Endothelial cell of umbilical vein (primary cell): ENCODE data around the gene ZNF544. TPM values are rescaled to one million over a fixed set of nuclear protein-coding genes. Genes with fewer than 3 reads are reported as not detected.

Experiments
- BruUV-seq: library from RNA; stranded (reverse); fragments of 400-500 nt; replicated peaks from 2 replicates; lab custom pipeline; 2021; lab: Mats Ljungman, UMichigan
- CTCF ChIA-PET: fragments of 300-600, 350-600 bp; sonication (Branson Sonifier 250); formaldehyde crosslinking; loops from one replicate; lab custom pipeline; 2021; ENCODE audit warnings: antibody characterized with exemption, inconsistent platforms; lab: Charles Lee
- POLR2A ChIA-PET: fragments of 300-600, 350-600 bp; sonication (Branson Sonifier 250); formaldehyde crosslinking; loops from one replicate; lab custom pipeline; 2021; ENCODE audit warnings: antibody characterized with exemption, inconsistent platforms; lab: Charles Lee
- DNase-seq: peaks from one replicate; pipeline ENCODE4 v3.0.0-alpha.2; 2011; ENCODE audit warnings: low read depth, low spot score
- FAIRE-seq: peaks from 2 replicates; lab custom pipeline; 2011; peaks lifted over from hg19 to GRCh38; lab: Jason Lieb, UNC
- H2AFZ ChIP-seq: 2 replicates; pipeline ENCODE4 v1.6.0; 2012; ENCODE audit warnings: low read depth, low read length, control low read depth, inconsistent platforms
- H3K27ac ChIP-seq: 2 replicates; pipeline ENCODE4 v1.5.1; 2011; ENCODE audit warnings: low read depth, mild to moderate bottlenecking, control low read depth, low read length, moderate library complexity; ENCODE audit not compliant: insufficient read depth
- H3K27me3 ChIP-seq, 2 experiments: 2 replicates each; pipeline versions ENCODE4 v1.6.0 to v1.6.1; 2011; ENCODE audit warnings: low read length in 2 of 2, mixed read lengths in 1 of 2; ENCODE audit not compliant: control insufficient read depth in 2 of 2, insufficient read depth in 2 of 2
- H3K36me3 ChIP-seq, 2 experiments: 2 replicates in 1 of 2; 3 replicates in 1 of 2; pipeline ENCODE4 v1.5.1; 2011; ENCODE audit warnings: low read length in 2 of 2, mild to moderate bottlenecking in 1 of 2, moderate library complexity in 1 of 2; ENCODE audit not compliant: control insufficient read depth in 2 of 2, insufficient read depth in 2 of 2; ENCODE audit errors: extremely low read depth in 1 of 2
- H3K4me1 ChIP-seq: 3 replicates; pipeline ENCODE4 v1.5.1; 2011; ENCODE audit warnings: mild to moderate bottlenecking, low read length; ENCODE audit not compliant: control insufficient read depth, insufficient read depth; ENCODE audit errors: extremely low read depth
- H3K4me2 ChIP-seq: 2 replicates; pipeline ENCODE4 v1.6.1; 2011; ENCODE audit warnings: low read length, control low read depth, mixed read lengths; ENCODE audit not compliant: insufficient read depth
- H3K4me3 ChIP-seq, 3 experiments: fragments of 200-600 bp in 1 of 3; sonication (generic), shearing (Covaris generic) in 1 of 3; replicated peaks in 1 of 3; 2 replicates each; pipeline ENCODE4 v1.5.1; 2011 to 2016; ENCODE audit warnings: control low read depth in 3 of 3, low read length in 3 of 3, mild to moderate bottlenecking in 2 of 3, inconsistent platforms in 1 of 3, low read depth in 1 of 3, moderate library complexity in 1 of 3; ENCODE audit not compliant: insufficient read depth in 1 of 3
- H3K79me2 ChIP-seq: 2 replicates; pipeline ENCODE4 v1.6.0; 2012; ENCODE audit warnings: low read length, inconsistent platforms; ENCODE audit not compliant: control insufficient read depth, insufficient read depth
- H3K9ac ChIP-seq: replicated peaks from 2 replicates; pipeline ENCODE3; 2011; ENCODE audit warnings: low read length, control low read depth; ENCODE audit not compliant: insufficient read depth; ENCODE audit errors: extremely low read depth
- H3K9me1 ChIP-seq: replicated peaks from 3 replicates; pipeline ENCODE4 v1.6.0; 2011; ENCODE audit warnings: mild to moderate bottlenecking, low read length; ENCODE audit not compliant: control insufficient read depth, insufficient read depth; ENCODE audit errors: extremely low read depth
- H3K9me3 ChIP-seq: replicated peaks from 2 replicates; pipeline ENCODE4 v1.5.1; 2012; ENCODE audit warnings: low read length, inconsistent platforms; ENCODE audit not compliant: control insufficient read depth, insufficient read depth
- H4K20me1 ChIP-seq: replicated peaks from 2 replicates; pipeline ENCODE3; 2011; ENCODE audit warnings: mild to moderate bottlenecking, low read length; ENCODE audit not compliant: control insufficient read depth, insufficient read depth; ENCODE audit errors: extremely low read depth
- CTCF ChIP-seq, 2 donors: IDR thresholded peaks; 1 replicate in 1 of 2; 2 replicates in 1 of 2; pipeline ENCODE4 v1.5.1; 2011; ENCODE audit warnings: low read length in 2 of 2, mild to moderate bottlenecking in 2 of 2, moderate library complexity in 2 of 2, control low read depth in 1 of 2, inconsistent platforms in 1 of 2, low read depth in 1 of 2; ENCODE audit not compliant: insufficient read depth in 1 of 2; ENCODE audit errors: extremely low read depth in 1 of 2
- EZH2 ChIP-seq: IDR thresholded peaks from 2 replicates; pipeline ENCODE4 v1.6.1; 2012; ENCODE audit warnings: borderline replicate concordance, low read depth, mild to moderate bottlenecking, moderate library complexity, low read length, inconsistent platforms; ENCODE audit not compliant: severe bottlenecking
- FOS ChIP-seq: IDR thresholded peaks from 2 replicates; pipeline ENCODE4 v1.6.1; 2011; ENCODE audit warnings: mild to moderate bottlenecking, low read length, moderate library complexity, borderline replicate concordance; ENCODE audit not compliant: insufficient read depth
- GATA2 ChIP-seq: IDR thresholded peaks from 2 replicates; pipeline ENCODE4 v1.7.0; 2011; ENCODE audit warnings: low read depth, mild to moderate bottlenecking, moderate library complexity, mixed read lengths, low read length; ENCODE audit not compliant: insufficient read length, insufficient read depth
- JUN ChIP-seq: IDR thresholded peaks from 2 replicates; pipeline ENCODE4 v1.6.1; 2011; ENCODE audit warnings: borderline replicate concordance, low read depth; ENCODE audit not compliant: insufficient read length, insufficient read depth
- MYC ChIP-seq: IDR thresholded peaks from one replicate; pipeline ENCODE4 v1.6.1; 2011; ENCODE audit warnings: mild to moderate bottlenecking, low read depth, low read length
- POLR2A ChIP-seq: IDR thresholded peaks from 2 replicates; pipeline ENCODE4 v1.6.1; 2012; ENCODE audit warnings: low read depth, mild to moderate bottlenecking, control low read depth, low read length
- POLR2AphosphoS5 ChIP-seq: IDR thresholded peaks from 2 replicates; pipeline ENCODE4 v1.6.1; 2012; ENCODE audit warnings: low read depth, mild to moderate bottlenecking, control low read depth, low read length, moderate library complexity; ENCODE audit not compliant: insufficient read depth
- dilution Hi-C: fragments of 300-500 bp; cut with MboI; formaldehyde crosslinking; loops from one replicate; pipeline ENCODE4 v1.15.0; 2019; ENCODE audit warnings: low sequenced_read_pairs; ENCODE audit not compliant: extremely low pct_ligation_motif_present
- intact Hi-C: fragments of 100-400 bp; cut with micrococcal nuclease; formaldehyde crosslinking; loops from one replicate; pipeline ENCODE4 v1.10.0; 2022
- polyA plus RNA-seq, 4 experiments: library from polyadenylated mRNA; depleted of rRNA in 3 of 4; stranded (reverse) in 3 of 4; unstranded in 1 of 4; fragments of >200 nt; gene quantifications; 2 replicates each; pipeline versions ENCODE4 v1.2.1 to v1.2.3, GENCODE V29; 2011 to 2012; ENCODE audit warnings: missing spikeins in 1 of 4
- total RNA-seq: library from RNA; stranded (reverse); gene quantifications from 2 replicates; pipeline ENCODE4 v1.2.3, GENCODE V29; 2021
- TF ChIP-seq, protein P1 (sequence below): IDR thresholded peaks from 2 replicates; pipeline ENCODE4 v1.6.1; 2011; ENCODE audit not compliant: insufficient read depth, insufficient read length

ZNF544 gene
- total and polyA plus RNA-seq, 2 donors (not counting 3 experiments of a cell fraction or from before 2014, with no cell fraction given) = 33.4 to 45.4 TPM

GRCh38 chr19:58277748-58278540 lies 49.2 kb downstream of the ZNF544 start:
- peak overlapping the region; percentile 82 for H3K9ac ChIP-seq
- CTCF ChIA-PET = interaction anchor here (0.6 to 1.0 kb wide), 2 partner anchors 59 to 236 kb away, joined by 3 read pairs; no protein-coding TSS in a partner anchor
- H3K4me3 ChIP-seq = peak overlapping the region; percentile 67 to 72 (median 70)
- H3K4me1 ChIP-seq = peaks cover 8% of the 10 kb centered on the region
- TF ChIP-seq, protein P1, sequence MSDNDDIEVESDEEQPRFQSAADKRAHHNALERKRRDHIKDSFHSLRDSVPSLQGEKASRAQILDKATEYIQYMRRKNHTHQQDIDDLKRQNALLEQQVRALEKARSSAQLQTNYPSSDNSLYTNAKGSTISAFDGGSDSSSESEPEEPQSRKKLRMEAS = no peak
- TF ChIP-seq POLR2A = no peak
- no peak for TF ChIP-seq EZH2
- H3K9me1 ChIP-seq = no peaks in the 10 kb centered on the region
- BruUV-seq = TSS peak; percentile 38
- H3K9me3 ChIP-seq = no peaks in the 10 kb centered on the region
- no peaks in the 10 kb centered on the region for H3K36me3 ChIP-seq
- DNase-seq (no peak), FAIRE-seq (no peak)
- H2AFZ ChIP-seq = peak overlapping the region; percentile 80
- H3K79me2 ChIP-seq = peaks cover 25% of the 10 kb centered on the region
- intact Hi-C loops = loop anchor here (1.0 to 2.0 kb wide), 5 partner anchors 49 to 295 kb away; partner anchors contain the start of genes MZF1, ZNF497, ZNF544 and ZSCAN22
- dilution Hi-C loops = no loop called here
- no peaks in the 10 kb centered on the region for H3K27me3 ChIP-seq
- POLR2A ChIA-PET = interaction anchor here (1.0 kb wide), 1 partner anchor 27 kb away, joined by 3 read pairs; the partner anchor contains the start of gene ERVK3-1
- peak overlapping the region; percentile 54 for H3K27ac ChIP-seq
- H3K4me2 ChIP-seq = peak overlapping the region; percentile 50
- no peaks in the 10 kb centered on the region for H4K20me1 ChIP-seq

DNA sequence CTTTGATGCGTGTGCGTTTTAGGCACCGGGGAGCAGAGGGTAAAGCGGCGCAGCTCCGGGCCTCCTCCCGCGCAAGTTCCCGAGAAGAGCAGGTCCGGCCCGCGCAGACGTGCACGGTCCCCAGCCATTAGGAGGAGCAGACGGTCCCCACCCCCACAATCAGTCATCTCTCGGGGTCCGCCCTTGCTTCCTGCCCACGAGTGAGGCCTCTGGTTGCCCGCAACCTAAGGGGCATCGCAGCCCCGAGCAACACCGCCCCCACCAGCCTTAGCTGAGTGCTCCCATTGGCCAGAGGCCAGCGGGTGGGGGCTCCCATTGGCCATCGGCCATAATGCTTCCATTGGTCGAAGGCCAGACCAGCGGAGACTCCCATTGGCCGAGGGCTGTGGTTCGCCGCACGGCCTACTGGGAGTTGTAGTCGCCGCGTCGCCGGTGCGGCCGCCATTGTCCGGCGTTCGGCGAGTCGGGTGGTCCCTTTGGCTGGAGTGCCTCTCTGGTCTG lies 49.9 kb downstream of the ZNF544 start, which contains the start of gene ZNF8:
ZNF8 (plus strand) TSS at position 415 of the 501 bp plus-strand sequence. CDS start 127 bp downstream, outside the sequence.
- dilution Hi-C loops = no loop called here
- FAIRE-seq (peak; percentile 98), DNase-seq (peak; percentile 99)

More for the DNA sequence above, 49.9 kb downstream of the ZNF544 start, which contains the start of gene ZNF8:
- Histone ChIP-seq H2AFZ (peak within 1 kb of the TSS; percentile 80), H3K4me3 (peak within 1 kb of the TSS; percentile 67 to 72 (median 70)), H3K9ac (peak within 1 kb of the TSS; percentile 89), H3K27ac (peak within 1 kb of the TSS; percentile 76), H3K27me3 (no peaks in the 10 kb centered on the region), H3K4me1 (peaks cover 8% of the 10 kb centered on the region), H3K9me3 (no peaks in the 10 kb centered on the region), H3K9me1 (no peaks in the 10 kb centered on the region), H3K4me2 (peak within 1 kb of the TSS; percentile 65), H4K20me1 (no peaks in the 10 kb centered on the region), H3K36me3 (no peaks in the 10 kb centered on the region), H3K79me2 (peaks cover 26% of the 10 kb centered on the region)
- POLR2A ChIA-PET = interaction anchor here (1.0 kb wide), 1 partner anchor 26 kb away, joined by 3 read pairs; the partner anchor contains the start of gene ERVK3-1
- CTCF ChIA-PET = interaction anchor here (0.6 to 1.0 kb wide), 2 partner anchors 60 to 236 kb away, joined by 3 read pairs; no protein-coding TSS in a partner anchor
- BruUV-seq = no TSS peak
- TF ChIP-seq, protein P1 = no peak
- no peak for TF ChIP-seq FOS
- TF ChIP-seq JUN = no peak
- TF ChIP-seq EZH2 = no peak
- TF ChIP-seq GATA2 = no peak
- TF ChIP-seq POLR2AphosphoS5 = peak; percentile 81
- TF ChIP-seq CTCF (IDR thresholded peaks at IDR 0.05; ENCODE audit: extremely low read depth in 1 of 2, insufficient read depth in 1 of 2, low read depth in 1 of 2, low read length in 2 of 2) = peak in 1 of 2 donors; percentile 22
- TF ChIP-seq MYC = peak; percentile 11
- peak; percentile 68 for TF ChIP-seq POLR2A
- intact Hi-C loops = loop anchor here (1.0 to 2.0 kb wide), 6 partner anchors 27 to 295 kb away; partner anchors contain the start of genes ERVK3-1, MZF1, ZNF497 and ZNF544
